Adrenal gland (tissue), 12 donors: ENCODE results near the gene DLK1. TPM values are rescaled to one million over a fixed set of nuclear protein-coding genes. Genes with fewer than 3 reads are reported as not detected.

Source experiments
- DNase-seq, 7 donors: peaks; one replicate each; pipeline ENCODE4 v3.0.0-alpha.2; 2019 to 2020
- H3K27ac ChIP-seq, 5 donors: fragments of 200-600 bp; sonication (generic) in 4 of 5; 1 replicate in 3 of 5; 2 replicates in 2 of 5; pipeline versions ENCODE4 v1.5.1 to v1.8.0; 2016 to 2020; ENCODE audit warnings: mild to moderate bottlenecking in 1 of 5
- H3K27me3 ChIP-seq: fragments of 200-600 bp; 2 replicates; pipeline ENCODE4 v1.8.0; 2021
- H3K36me3 ChIP-seq, 2 donors: fragments of 200-600 bp; replicated peaks in 1 of 2; 1 replicate in 1 of 2; 2 replicates in 1 of 2; pipeline versions ENCODE4 v1.5.1 to v1.8.0; 2018 to 2022
- H3K4me1 ChIP-seq, 2 donors: fragments of 200-600 bp; replicated peaks in 1 of 2; 1 replicate in 1 of 2; 2 replicates in 1 of 2; pipeline versions ENCODE4 v1.5.1 to v1.8.0; 2018 to 2021
- H3K4me3 ChIP-seq, 4 donors: fragments of 200-600 bp; sonication (generic) in 3 of 4; one replicate each; pipeline ENCODE4 v1.5.1; 2016 to 2018
- H3K9me3 ChIP-seq, 3 donors: fragments of 200-600 bp; sonication (generic) in 1 of 3; replicated peaks in 1 of 3; 1 replicate in 2 of 3; 2 replicates in 1 of 3; pipeline versions ENCODE4 v1.5.1 to v1.8.0; 2016 to 2021
- POLR2A ChIP-seq, 2 donors: fragments of 450-650 bp; IDR thresholded peaks; one replicate each; pipeline ENCODE4 v1.6.1; 2017; ENCODE audit warnings: antibody characterized with exemption in 2 of 2, mild to moderate bottlenecking in 2 of 2, moderate library complexity in 1 of 2
- WGBS, 4 donors: extraction: QIAGEN DNeasy Blood & Tissue Kit in 2 of 4; methylation state at CpG; one replicate each; pipeline versions ENCODE4 v1.1.5 to v1.1.7; 2013 to 2017; 5-methylcytosine and 5-hydroxymethylcytosine counted together
- intact Hi-C, 2 donors: fragments of 100-400 bp; cut with DNase I; formaldehyde crosslinking; loops; one replicate each; pipeline versions ENCODE4 v1.14.1 to v1.15.0; 2022 to 2023
- polyA plus RNA-seq, 3 donors: library from polyadenylated mRNA; stranded (reverse); fragments of 200-250 nt in 2 of 3; fragments of 350-450 nt in 1 of 3; fragmentation: Illumina TruSeq in 1 of 3; extraction: RNeasy Lipid Tissue Mini Kit (QIAGEN cat#74804) in 1 of 3; gene quantifications; one replicate each; pipeline ENCODE4 v1.2.3, GENCODE V29; 2013 to 2014
- total RNA-seq, 9 donors: library from RNA; depleted of rRNA in 4 of 9; stranded (reverse); fragments of >200 nt in 4 of 9; fragments of 120-200 nt in 1 of 9; fragmentation: NEBNext Ultra II Directional in 1 of 9; extraction: Animal tissue kit (Norgen Biotek cat#: 25700) in 1 of 9; gene quantifications; one replicate each; pipeline versions ENCODE4 v1.1.0 to v1.2.4, GENCODE V29; 2013 to 2023
- TF ChIP-seq, protein P1 (sequence below), 6 experiments: fragments of 450-650 bp in 4 of 6; fragments of 200-600 bp in 2 of 6; sonication (generic) in 1 of 6; IDR thresholded peaks; 1 replicate in 5 of 6; 2 replicates in 1 of 6; pipeline versions ENCODE4 v1.5.1 to v1.8.0; 2016 to 2021; ENCODE audit warnings: antibody characterized with exemption in 6 of 6, mild to moderate bottlenecking in 2 of 6, moderate library complexity in 1 of 6
- donor health status: healthy with polysubstance abuse.
- donor health status: Bipolar disorder and iron deficiency.
- donor health status: DM: yes; HTN: yes; CAD: no.
- donor health status: DM: no; HTN: no; CAD: no.
- donor health status: DM: no; HTN: no; CAD: no.
- donor health status: DM: yes; HTN: yes; CAD: no.

The DLK1 gene
- total and polyA plus RNA-seq, 12 donors: 426 to 2,787 (median 1,682) TPM

- no peak overlapping the region for H3K27ac ChIP-seq
- TF ChIP-seq, protein P1, sequence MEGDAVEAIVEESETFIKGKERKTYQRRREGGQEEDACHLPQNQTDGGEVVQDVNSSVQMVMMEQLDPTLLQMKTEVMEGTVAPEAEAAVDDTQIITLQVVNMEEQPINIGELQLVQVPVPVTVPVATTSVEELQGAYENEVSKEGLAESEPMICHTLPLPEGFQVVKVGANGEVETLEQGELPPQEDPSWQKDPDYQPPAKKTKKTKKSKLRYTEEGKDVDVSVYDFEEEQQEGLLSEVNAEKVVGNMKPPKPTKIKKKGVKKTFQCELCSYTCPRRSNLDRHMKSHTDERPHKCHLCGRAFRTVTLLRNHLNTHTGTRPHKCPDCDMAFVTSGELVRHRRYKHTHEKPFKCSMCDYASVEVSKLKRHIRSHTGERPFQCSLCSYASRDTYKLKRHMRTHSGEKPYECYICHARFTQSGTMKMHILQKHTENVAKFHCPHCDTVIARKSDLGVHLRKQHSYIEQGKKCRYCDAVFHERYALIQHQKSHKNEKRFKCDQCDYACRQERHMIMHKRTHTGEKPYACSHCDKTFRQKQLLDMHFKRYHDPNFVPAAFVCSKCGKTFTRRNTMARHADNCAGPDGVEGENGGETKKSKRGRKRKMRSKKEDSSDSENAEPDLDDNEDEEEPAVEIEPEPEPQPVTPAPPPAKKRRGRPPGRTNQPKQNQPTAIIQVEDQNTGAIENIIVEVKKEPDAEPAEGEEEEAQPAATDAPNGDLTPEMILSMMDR (IDR thresholded peaks at IDR 0.05): no peak
- TF ChIP-seq POLR2A (IDR thresholded peaks at IDR 0.05): no peak
- no peaks in the 10 kb centered on the region for H3K4me1 ChIP-seq
- H3K9me3 ChIP-seq: no peaks in the 10 kb centered on the region
- no peaks in the 10 kb centered on the region for H3K36me3 ChIP-seq
- no peaks in the 10 kb centered on the region for H3K27me3 ChIP-seq
- no peak for DNase-seq
- no peak overlapping the region for H3K4me3 ChIP-seq
- WGBS, 4 donors: 69 to 77% (median 73%) methylated on average over 11 to 21 of the region's 21 CpGs
- intact Hi-C loops: no loop called here
Measured at GRCh38 chr14:100723135-100723829, 3.4 kb upstream of the DLK1 start.

- TF ChIP-seq, protein P1 (IDR thresholded peaks at IDR 0.05): no peak
- no peak for TF ChIP-seq POLR2A (IDR thresholded peaks at IDR 0.05)
- no peak for DNase-seq
- WGBS, 4 donors: 84 to 91% (median 88%) methylated on average over 12 to 14 of the region's 14 CpGs
- H3K27me3 ChIP-seq: no peaks in the 10 kb centered on the region
- H3K9me3 ChIP-seq: no peaks in the 10 kb centered on the region
- H3K36me3 ChIP-seq: no peaks in the 10 kb centered on the region
- H3K4me3 ChIP-seq: no peak overlapping the region
- H3K4me1 ChIP-seq: no peaks in the 10 kb centered on the region
- intact Hi-C loops: no loop called here
- H3K27ac ChIP-seq: no peak overlapping the region
Measured at GRCh38 chr14:100723830-100724437, 2.8 kb upstream of the DLK1 start.

- TF ChIP-seq POLR2A (IDR thresholded peaks at IDR 0.05): no peak
- TF ChIP-seq, protein P1 (IDR thresholded peaks at IDR 0.05): no peak
- Histone ChIP-seq H3K9me3 (no peaks in the 10 kb centered on the region), H3K4me3 (no peak overlapping the region), H3K36me3 (no peaks in the 10 kb centered on the region), H3K27me3 (no peaks in the 10 kb centered on the region), H3K4me1 (no peaks in the 10 kb centered on the region), H3K27ac (no peak overlapping the region)
- WGBS, 4 donors: 85 to 91% (median 90%) methylated on average over 2 to 4 of the region's 4 CpGs
- DNase-seq: no peak
- intact Hi-C loops: no loop called here
Measured at GRCh38 chr14:100724536-100724935, 2.2 kb upstream of the DLK1 start.

- H3K27ac ChIP-seq: peak overlapping the region in 1 of 5 donors; percentile 78
- 87 to 89% (median 89%) methylated on average over 25 to 33 of the region's 33 CpGs for WGBS, 4 donors
- H3K36me3 ChIP-seq: no peaks in the 10 kb centered on the region
- TF ChIP-seq POLR2A (IDR thresholded peaks at IDR 0.05): no peak
- TF ChIP-seq, protein P1 (IDR thresholded peaks at IDR 0.05): no peak
- H3K4me3 ChIP-seq: no peak overlapping the region
- H3K4me1 ChIP-seq: no peaks in the 10 kb centered on the region
- intact Hi-C loops: no loop called here
- H3K27me3 ChIP-seq: no peaks in the 10 kb centered on the region
- no peak for DNase-seq
- no peaks in the 10 kb centered on the region for H3K9me3 ChIP-seq
Measured at GRCh38 chr14:100725587-100726387, 905 bp upstream of the DLK1 start.
